Measurements from ENCODE around the gene DACT2.
"Not testable (repeated sequence)": the region's sequence is repeated elsewhere in the genome, so short reads cannot be mapped to it uniquely, and the experiment has no call there.

DACT2 gene

DNA sequence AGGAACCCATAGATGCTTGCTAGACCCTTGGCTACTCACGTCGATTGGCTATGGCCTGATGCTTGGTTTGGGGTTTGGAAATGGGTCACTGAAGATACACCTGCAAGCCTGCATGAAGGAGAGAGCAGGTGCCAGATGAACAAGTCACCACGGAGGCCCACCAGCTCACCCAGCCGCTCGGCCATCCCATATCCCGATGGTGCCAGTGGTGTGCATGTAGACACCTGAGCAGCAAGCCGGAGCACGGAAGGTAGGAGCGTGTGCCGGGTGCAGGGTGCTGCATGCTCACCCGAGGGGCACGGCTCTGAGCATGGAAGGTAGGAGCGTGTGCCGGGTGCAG, 35.9 kb downstream of the DACT2 start:
- H3K27ac ChIP-seq = no peak overlapping the region
- TF ChIP-seq, protein P1, sequence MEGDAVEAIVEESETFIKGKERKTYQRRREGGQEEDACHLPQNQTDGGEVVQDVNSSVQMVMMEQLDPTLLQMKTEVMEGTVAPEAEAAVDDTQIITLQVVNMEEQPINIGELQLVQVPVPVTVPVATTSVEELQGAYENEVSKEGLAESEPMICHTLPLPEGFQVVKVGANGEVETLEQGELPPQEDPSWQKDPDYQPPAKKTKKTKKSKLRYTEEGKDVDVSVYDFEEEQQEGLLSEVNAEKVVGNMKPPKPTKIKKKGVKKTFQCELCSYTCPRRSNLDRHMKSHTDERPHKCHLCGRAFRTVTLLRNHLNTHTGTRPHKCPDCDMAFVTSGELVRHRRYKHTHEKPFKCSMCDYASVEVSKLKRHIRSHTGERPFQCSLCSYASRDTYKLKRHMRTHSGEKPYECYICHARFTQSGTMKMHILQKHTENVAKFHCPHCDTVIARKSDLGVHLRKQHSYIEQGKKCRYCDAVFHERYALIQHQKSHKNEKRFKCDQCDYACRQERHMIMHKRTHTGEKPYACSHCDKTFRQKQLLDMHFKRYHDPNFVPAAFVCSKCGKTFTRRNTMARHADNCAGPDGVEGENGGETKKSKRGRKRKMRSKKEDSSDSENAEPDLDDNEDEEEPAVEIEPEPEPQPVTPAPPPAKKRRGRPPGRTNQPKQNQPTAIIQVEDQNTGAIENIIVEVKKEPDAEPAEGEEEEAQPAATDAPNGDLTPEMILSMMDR (conservative IDR thresholded peaks at IDR 0.05) = no peak
- no peak for TF ChIP-seq ZFX (IDR thresholded peaks at IDR 0.05)

DNA sequence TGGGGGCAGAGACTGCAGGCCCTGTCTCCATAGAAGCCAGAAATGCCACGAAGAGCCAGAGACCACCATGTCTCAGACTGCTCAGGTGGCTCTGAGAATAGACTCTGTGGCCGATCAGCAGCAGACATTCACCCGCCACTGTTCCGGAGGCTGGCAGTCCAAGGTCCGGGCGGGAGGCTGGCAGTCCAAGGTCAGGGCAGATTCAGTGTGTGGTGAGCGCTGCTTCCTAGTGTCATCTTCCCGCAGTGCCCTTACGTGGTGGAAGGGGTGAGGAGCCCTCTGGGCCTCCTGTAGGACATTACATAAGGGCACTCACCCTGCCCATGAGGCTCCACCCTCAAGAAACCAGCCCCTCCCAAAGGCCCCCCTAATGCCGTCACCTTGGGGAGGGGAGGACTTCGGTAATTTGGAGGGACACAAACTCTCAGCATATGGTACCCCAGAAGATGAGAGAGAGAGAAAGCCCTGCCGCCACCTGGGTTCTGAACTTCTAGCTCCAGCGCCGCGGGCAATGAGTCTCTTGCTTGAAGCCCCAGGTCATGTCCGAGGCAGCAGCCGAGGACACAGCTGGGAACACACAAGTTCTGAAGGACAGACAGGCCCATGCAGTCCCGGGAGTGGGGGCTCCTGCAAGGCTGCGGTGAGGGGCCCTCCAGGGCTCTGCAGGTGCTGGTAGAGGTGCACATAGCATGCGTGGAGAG, 36.4 kb downstream of the DACT2 start:
- H3K27ac ChIP-seq = no peak overlapping the region
- TF ChIP-seq ZFX (IDR thresholded peaks at IDR 0.05) = no peak
- TF ChIP-seq, protein P1 (conservative IDR thresholded peaks at IDR 0.05) = no peak

DNA sequence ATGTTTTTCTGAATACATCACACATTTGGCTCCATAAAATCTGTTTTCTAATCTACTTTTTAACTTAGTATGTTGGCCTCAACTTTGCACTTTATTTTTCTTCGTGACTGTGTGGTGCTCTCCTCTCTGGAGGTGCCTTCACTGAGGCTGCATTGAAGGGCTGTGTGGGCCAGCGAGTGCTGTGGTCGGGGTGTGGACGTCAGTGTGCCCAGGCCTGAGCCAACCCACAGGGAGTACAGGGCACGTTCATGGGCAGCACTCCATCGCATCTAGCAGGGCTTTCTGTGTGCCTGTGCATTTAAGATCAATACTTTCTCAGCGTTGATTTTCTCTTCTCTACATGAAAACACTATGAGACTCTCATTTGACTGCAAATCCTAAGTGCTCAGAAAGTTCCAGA, 37.8 kb downstream of the DACT2 start:
- no peak for TF ChIP-seq ZFX (IDR thresholded peaks at IDR 0.05)
- TF ChIP-seq, protein P1 (conservative IDR thresholded peaks at IDR 0.05) = no peak
- no peak overlapping the region for H3K27ac ChIP-seq

DNA sequence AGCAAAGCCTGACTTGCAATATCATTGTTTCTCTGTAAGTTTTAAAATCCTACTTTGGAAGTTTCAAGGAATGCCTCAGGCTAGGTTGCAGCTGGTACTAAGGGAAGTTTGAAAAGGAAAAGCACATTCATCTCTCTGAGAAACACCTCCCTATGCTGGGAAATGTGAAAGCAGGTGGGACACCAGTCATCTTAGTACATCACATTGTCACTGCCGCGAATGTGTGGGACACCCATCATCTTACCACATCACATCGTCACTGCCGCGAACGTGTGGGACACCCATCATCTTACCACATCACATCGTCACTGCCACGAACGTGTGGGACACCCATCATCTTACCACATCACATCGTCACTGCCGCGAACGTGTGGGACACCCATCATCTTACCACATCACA, 38.3 kb downstream of the DACT2 start:
- not testable (repeated sequence) for H3K27ac ChIP-seq

DNA sequence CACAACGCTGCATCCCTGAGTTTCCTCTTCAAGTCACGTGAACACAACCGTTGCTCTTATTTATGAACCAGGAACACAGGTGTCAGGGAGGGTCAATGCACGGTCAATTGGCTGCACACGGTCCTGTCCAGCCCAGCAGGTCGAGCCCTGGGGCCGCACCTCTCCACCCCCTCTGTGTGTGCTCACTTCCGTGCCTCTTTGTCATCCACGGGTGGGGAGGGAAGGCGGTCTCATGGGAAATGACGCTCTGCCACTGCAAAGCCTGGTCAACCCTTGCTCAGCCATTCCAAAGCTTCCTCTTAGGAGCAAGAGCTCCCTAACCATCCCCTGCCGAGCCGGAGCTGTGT, 38.7 kb downstream of the DACT2 start:
- H3K27ac ChIP-seq = no peak overlapping the region
- TF ChIP-seq ZFX (IDR thresholded peaks at IDR 0.05) = no peak
- TF ChIP-seq, protein P1 (conservative IDR thresholded peaks at IDR 0.05) = no peak

DNA sequence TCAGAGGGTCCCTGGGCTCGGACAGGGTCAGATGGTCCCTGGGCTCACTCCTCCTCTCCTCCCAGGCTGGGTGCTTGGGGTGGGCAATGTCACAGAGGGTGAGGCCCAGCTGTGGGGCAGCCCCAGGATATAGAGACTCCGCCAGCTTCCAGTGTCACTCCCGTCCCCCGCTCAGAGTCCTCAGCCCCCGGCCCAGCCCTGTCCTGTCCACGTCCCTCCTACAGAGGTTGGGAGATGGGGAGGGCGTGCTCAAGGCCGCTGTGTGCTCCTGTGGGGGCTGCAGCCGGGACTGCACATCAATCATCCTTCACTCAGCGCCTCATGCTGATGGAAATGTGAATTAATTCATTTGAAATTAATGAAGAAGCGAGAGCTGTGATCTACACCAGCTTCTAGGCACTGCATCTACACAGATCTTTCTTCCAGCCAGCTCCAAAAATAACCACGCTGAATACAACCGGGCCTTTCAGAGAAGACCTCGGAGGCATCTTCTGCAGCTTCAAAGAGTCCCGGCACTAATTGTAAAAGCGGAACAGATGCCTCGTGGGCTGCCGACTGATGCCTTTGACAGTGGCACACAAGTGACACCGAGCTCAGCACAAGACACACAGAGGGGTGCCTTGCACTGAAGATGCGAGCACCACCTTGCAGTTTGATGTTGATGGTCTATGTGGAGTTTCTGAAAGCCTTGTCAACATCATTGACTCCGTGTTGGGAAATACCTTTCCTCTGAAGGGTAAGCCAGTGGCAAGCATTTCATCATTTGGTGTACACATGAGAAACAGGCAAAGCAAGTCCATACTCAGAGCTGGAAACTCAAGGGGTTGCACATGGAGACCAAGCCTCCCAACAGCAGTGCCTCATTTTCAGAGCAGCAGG, 39.3 kb downstream of the DACT2 start:
- no peak overlapping the region for H3K27ac ChIP-seq
- TF ChIP-seq, protein P1 (conservative IDR thresholded peaks at IDR 0.05) = no peak
- no peak for TF ChIP-seq ZFX (IDR thresholded peaks at IDR 0.05)

DNA sequence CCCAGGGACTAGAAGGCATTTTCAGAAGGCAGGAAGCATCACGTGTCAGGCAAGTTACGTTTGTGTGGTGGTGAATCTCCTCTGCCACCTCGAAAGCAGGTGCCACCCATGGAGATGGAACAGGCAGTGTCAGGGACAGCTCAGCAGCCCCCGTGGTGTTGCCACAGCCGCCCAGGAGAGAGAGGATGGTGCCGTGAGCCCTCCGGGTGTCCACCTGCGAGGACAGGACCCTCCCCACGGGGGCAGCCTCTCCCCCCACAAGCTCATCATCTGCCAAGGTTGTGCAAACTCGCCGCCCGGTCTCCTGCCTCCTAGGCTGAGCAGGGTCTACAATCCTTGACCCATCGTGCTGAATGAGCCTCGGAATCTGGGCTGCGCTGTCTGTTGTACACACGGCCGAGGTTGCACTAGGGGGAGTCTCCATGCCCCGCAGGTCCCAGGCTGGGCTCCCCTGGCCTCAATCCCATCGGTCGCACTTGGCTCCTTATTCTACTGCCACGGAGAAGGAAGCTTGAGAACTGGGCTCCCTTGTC, 40.1 kb downstream of the DACT2 start:
- TF ChIP-seq, protein P1 (conservative IDR thresholded peaks at IDR 0.05) = no peak
- no peak for TF ChIP-seq ZFX (IDR thresholded peaks at IDR 0.05)

More for the DNA sequence above, 40.1 kb downstream of the DACT2 start:
- H3K27ac ChIP-seq = no peak overlapping the region

Measured in C4-2B (cell line).